ENCODE data around the gene TEX26. TPM values are rescaled to one million over a fixed set of nuclear protein-coding genes. Genes with fewer than 3 reads are reported as not detected.

The TEX26 gene
- total RNA-seq, result not detected

DNA sequence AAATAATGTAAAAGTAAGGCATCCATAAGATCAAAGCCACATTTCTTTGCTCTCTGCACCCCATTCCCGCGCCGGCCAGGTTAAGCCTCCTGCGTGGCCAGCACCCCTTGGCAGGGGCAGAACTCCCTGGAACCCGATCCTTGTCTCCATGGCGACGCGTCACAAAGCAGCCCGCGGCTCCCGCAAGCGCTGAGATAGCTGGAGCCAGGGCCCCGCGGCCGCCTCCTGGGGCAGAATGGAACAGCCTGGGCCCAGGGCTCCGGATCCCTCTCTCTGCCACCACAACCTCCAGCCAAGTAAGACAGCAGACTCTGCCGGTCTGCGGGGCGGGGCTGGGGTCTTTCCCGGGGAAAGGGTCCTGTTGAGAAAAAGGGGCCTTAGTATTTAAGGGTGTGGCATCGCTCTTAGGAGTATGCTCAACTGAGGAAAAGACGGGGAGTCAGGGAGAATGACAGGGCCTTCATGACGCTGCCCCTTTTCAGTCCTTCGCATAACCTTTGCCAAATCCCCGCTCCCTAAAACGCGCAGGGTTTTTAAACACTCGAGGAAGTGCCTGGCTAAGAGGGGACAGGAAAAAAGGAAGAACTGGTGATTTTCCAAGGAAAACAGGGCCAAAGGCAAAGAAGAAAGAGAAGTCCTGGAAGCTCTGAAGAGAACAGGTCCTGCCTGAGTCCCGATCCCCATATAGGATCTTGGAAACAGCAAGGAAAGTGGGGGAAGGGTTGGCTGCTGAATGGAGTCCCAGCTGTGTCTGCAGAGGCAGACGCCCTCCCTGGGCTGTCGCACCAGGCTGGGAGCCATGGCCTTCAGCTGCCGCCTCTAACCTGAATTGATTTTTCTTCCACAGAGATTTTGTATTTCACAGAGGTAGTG is at the start of gene TEX26:
TSS of gene TEX26 (plus strand) at position 176 of the 873 bp plus-strand sequence. CDS start at position 236, 60 bp downstream.
- no peaks in the 10 kb centered on the region for H3K36me3 Mint-ChIP-seq (ENCODE audit: low read depth)
- H3K4me3 Mint-ChIP-seq, result no peak within 1 kb of the TSS
- ChIA-PET POLR2A (no interaction called here), CTCF (interaction anchor here (0.7 kb wide), 1 partner anchor 12 kb away, joined by 5 read pairs; no protein-coding TSS in a partner anchor)
- peaks cover 41% of the 10 kb centered on the region for H3K27me3 Mint-ChIP-seq
- DNase-seq, result no peak
- H3K4me1 Mint-ChIP-seq, result no peaks in the 10 kb centered on the region
- intact Hi-C loops (cut with DNase I, micrococcal nuclease), result no loop called here
- ATAC-seq, result no peak
- H3K9me3 Mint-ChIP-seq (ENCODE audit: low read depth), result no peaks in the 10 kb centered on the region
- H3K27ac Mint-ChIP-seq, result no peak within 1 kb of the TSS

DNA sequence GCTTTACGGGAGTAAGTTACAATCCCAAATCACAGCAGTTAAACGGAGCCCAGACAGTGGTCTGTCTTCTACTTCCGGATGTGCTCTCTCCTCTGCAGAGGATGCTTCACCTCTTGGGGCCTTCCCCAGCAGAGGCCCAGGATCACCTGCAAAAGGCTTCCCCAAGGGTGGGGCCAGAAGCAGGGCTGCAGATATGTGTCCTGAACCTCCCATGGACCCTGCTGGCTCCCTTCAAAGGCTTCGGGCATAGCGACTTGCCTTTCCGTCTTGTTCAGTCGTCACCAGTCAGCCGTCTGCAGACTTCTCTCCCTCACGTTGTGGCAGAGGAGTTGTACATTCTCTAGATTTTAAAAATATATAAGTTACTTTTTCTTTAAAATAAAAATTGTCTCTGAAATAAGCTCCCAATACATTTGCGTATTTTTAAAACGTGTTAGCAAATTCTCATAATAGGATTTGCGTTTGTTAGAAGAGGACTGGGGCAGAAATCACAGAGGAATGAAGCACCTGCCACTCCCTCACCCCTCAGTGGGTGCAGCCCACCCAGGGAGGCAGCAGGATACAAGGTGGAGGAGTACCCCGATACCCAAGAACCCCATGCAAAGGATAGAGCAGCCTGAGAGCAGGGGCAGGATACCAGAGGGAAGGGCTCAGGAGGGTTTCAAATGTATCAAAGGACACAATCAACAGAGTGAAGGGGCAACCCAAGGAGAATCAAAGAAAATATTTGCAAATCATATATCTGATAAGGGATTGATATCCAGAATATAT is 49.3 kb upstream of the TEX26 start:
- POLR2A ChIA-PET, result no interaction called here
- no peak overlapping the region for H3K27ac Mint-ChIP-seq
- H3K36me3 Mint-ChIP-seq (ENCODE audit: low read depth), result peaks cover 1% of the 10 kb centered on the region
- H3K9me3 Mint-ChIP-seq (ENCODE audit: low read depth), result peaks cover 7% of the 10 kb centered on the region
- CTCF ChIA-PET, result no interaction called here
- H3K4me3 Mint-ChIP-seq, result no peak overlapping the region
- intact Hi-C loops (cut with DNase I, micrococcal nuclease), result no loop called here
- ATAC-seq (no peak), DNase-seq (no peak)
- peaks cover 12% of the 10 kb centered on the region for H3K4me1 Mint-ChIP-seq
- H3K27me3 Mint-ChIP-seq, result peaks cover 23% of the 10 kb centered on the region

DNA sequence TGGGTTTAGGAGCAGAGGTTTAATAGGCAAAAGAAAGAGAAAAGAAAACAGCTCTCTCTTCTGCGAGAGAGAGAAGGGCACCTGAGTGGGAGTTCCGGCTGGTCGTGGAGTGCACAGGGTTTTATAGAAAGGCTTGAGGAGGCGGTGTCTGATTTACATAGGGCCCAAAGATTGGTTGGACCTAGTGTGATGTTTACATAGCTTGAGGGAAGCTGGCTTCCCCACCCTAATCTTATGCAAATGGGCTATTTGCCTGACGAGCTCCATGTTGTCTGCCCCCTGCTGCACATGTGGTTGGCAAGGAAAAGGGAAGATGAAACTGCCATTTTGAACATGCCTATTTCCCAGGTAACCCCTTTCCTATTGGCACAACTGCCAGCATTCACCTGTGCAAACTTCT is 47.9 kb upstream of the TEX26 start:
- Mint-ChIP-seq H3K36me3 (ENCODE audit: low read depth) (peaks cover 1% of the 10 kb centered on the region), H3K27ac (no peak overlapping the region), H3K27me3 (peaks cover 24% of the 10 kb centered on the region), H3K4me3 (no peak overlapping the region), H3K4me1 (peaks cover 12% of the 10 kb centered on the region), H3K9me3 (ENCODE audit: low read depth) (peaks cover 7% of the 10 kb centered on the region)
- POLR2A ChIA-PET, result no interaction called here
- CTCF ChIA-PET, result no interaction called here
- no peak for ATAC-seq
- DNase-seq, result no peak
- intact Hi-C loops (cut with DNase I, micrococcal nuclease), result no loop called here

DNA sequence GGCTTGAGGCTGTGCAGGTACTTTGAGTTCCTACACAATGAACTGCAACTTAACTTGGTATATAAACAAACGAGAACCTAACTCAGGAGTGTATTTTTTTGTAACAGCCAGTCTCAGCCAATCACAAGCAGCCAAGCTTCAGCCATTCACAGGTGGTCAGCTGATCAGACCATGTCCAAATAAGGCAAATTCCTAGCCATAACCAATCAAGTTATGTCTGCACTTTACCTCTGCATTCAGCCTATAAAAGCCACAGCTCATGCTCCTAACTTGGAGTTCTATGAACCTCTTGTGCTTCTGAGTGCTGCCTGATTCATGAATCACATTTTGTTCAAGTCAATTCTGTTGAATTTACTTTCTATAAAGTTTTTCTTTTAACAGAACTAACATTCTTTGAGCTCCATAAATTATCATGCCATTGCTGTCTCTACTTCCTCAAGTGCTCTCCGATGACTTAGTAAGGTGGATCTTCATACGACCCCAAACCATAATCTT is 43.2 kb upstream of the TEX26 start:
- ChIA-PET CTCF (no interaction called here), POLR2A (no interaction called here)
- Mint-ChIP-seq H3K9me3 (ENCODE audit: low read depth) (peaks cover 6% of the 10 kb centered on the region), H3K4me1 (peaks cover 11% of the 10 kb centered on the region), H3K27me3 (peaks cover 24% of the 10 kb centered on the region), H3K36me3 (ENCODE audit: low read depth) (no peaks in the 10 kb centered on the region), H3K27ac (no peak overlapping the region), H3K4me3 (no peak overlapping the region)
- intact Hi-C loops (cut with DNase I, micrococcal nuclease), result no loop called here
- DNase-seq (no peak), ATAC-seq (no peak)

DNA sequence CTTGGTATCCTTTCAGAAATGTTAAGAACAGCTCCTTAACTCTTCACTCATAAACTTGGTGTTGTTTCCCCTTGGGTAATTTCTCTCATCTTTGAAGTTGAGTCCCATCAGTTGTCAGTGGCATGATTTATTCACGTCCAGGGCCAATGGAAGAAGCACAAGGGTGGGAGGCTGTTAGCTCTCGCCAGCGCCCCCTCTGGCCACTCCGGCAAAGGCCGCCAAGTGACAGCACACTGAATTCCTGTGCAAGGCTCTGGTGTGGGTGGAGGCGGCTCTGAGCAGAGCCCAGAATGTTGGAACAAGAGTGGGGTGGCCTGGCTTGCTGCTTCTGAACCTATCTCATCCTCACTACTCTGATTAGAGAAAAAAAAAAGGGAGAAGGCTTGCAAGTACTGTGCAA is 39.5 kb upstream of the TEX26 start:
- H3K36me3 Mint-ChIP-seq (ENCODE audit: low read depth), result no peaks in the 10 kb centered on the region
- peaks cover 20% of the 10 kb centered on the region for H3K27me3 Mint-ChIP-seq
- intact Hi-C loops (cut with DNase I, micrococcal nuclease), result no loop called here
- no peak overlapping the region for H3K27ac Mint-ChIP-seq
- H3K4me1 Mint-ChIP-seq, result no peaks in the 10 kb centered on the region
- ATAC-seq, result no peak
- peaks cover 2% of the 10 kb centered on the region for H3K9me3 Mint-ChIP-seq (ENCODE audit: low read depth)
- no peak overlapping the region for H3K4me3 Mint-ChIP-seq
- CTCF ChIA-PET, result interaction anchor here (1.0 to 2.2 kb wide), 5 partner anchors 8 to 30 kb away, joined by 3 to 7 read pairs (median 4); no protein-coding TSS in a partner anchor
- peak; percentile 59 for DNase-seq
- POLR2A ChIA-PET, result no interaction called here

DNA sequence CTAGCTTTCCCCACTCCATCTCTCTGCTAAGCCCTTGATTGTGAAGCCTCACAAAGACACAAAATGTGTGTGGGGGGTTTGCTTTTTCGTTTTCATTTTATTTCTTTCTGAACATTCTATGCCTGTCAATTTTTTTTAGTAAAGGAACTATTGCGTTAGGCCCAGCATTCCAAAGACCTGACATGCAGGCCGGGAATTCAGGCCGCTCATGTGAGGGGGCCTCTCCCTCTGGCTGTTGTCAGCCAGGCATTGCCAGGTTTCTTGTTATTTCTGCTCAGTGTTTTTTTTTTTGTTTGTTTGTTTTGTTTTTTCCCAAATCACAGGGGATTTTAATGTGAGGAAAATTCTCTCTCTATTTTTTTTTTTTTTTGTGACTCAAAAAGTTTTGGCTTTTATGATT is 36.7 kb upstream of the TEX26 start:
- peaks cover 27% of the 10 kb centered on the region for H3K27me3 Mint-ChIP-seq
- H3K4me3 Mint-ChIP-seq, result no peak overlapping the region
- intact Hi-C loops (cut with DNase I, micrococcal nuclease), result no loop called here
- no peak for DNase-seq
- no peak overlapping the region for H3K27ac Mint-ChIP-seq
- CTCF ChIA-PET, result interaction anchor here (0.8 kb wide), 1 partner anchor 125 kb away, joined by 4 read pairs; no protein-coding TSS in a partner anchor
- H3K36me3 Mint-ChIP-seq (ENCODE audit: low read depth), result no peaks in the 10 kb centered on the region
- no peak for ATAC-seq
- no peaks in the 10 kb centered on the region for H3K9me3 Mint-ChIP-seq (ENCODE audit: low read depth)
- POLR2A ChIA-PET, result no interaction called here
- peaks cover 8% of the 10 kb centered on the region for H3K4me1 Mint-ChIP-seq

DNA sequence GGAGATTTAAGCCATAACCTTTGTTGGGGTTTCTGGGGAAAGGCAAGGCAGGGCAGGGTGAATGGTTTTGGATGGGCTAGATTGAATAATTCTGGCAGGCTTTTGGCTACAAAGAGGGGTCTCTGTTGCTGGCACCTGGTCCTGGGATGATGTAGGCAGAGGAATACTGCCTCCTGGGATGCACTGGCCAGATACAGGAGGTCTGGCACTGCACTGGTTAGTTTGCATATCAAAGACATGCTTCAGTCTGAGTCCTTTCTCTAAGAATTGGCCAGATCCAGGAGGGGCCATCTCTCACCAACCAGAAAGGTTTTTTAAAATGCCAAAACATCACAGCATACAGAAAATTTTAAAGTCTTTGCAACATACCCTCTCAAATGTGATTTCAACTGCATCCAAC is 34.4 kb upstream of the TEX26 start:
- POLR2A ChIA-PET, result no interaction called here
- ATAC-seq, result no peak
- no peak for DNase-seq
- intact Hi-C loops (cut with DNase I, micrococcal nuclease), result no loop called here
- H3K4me1 Mint-ChIP-seq, result peaks cover 8% of the 10 kb centered on the region
- no peaks in the 10 kb centered on the region for H3K36me3 Mint-ChIP-seq (ENCODE audit: low read depth)
- H3K4me3 Mint-ChIP-seq, result no peak overlapping the region
- peaks cover 26% of the 10 kb centered on the region for H3K27me3 Mint-ChIP-seq
- CTCF ChIA-PET, result interaction anchor here (0.6 kb wide), 1 partner anchor 1763 kb away, joined by 3 read pairs; no protein-coding TSS in a partner anchor
- no peak overlapping the region for H3K27ac Mint-ChIP-seq
- H3K9me3 Mint-ChIP-seq (ENCODE audit: low read depth), result no peaks in the 10 kb centered on the region

DNA sequence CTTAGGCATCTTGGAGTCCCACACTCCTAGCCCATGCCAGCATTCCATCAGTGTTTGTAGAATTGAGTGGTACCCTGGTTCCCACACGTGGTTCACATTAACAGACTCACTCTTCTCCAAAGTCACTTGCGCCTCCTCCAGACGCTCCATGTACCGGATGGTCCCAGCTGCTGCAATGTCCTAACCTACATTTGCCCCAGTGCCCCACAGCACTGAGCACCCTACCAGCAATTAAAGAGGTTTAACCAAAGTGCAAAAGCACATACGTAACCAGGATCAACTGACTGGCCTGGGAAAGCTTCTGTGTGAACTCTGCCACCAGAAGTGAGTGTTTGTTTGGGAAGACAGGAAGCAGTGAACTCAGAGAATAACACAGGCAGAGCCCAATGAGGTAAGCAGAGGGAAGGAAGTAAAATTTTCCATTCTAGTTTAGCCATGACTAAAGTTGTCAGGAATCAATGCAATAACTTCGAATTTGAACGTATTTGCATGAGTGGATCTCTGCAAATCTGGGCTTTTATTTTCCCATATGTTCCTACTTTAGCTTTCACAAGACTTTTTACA is 33.7 kb upstream of the TEX26 start:
- intact Hi-C loops (cut with DNase I, micrococcal nuclease), result no loop called here
- Mint-ChIP-seq H3K36me3 (ENCODE audit: low read depth) (no peaks in the 10 kb centered on the region), H3K4me3 (no peak overlapping the region), H3K27ac (no peak overlapping the region), H3K4me1 (peaks cover 8% of the 10 kb centered on the region), H3K27me3 (peaks cover 26% of the 10 kb centered on the region), H3K9me3 (ENCODE audit: low read depth) (no peaks in the 10 kb centered on the region)
- ChIA-PET POLR2A (no interaction called here), CTCF (no interaction called here)
- ATAC-seq (peak; percentile 85), DNase-seq (peak; percentile 15)

DNA sequence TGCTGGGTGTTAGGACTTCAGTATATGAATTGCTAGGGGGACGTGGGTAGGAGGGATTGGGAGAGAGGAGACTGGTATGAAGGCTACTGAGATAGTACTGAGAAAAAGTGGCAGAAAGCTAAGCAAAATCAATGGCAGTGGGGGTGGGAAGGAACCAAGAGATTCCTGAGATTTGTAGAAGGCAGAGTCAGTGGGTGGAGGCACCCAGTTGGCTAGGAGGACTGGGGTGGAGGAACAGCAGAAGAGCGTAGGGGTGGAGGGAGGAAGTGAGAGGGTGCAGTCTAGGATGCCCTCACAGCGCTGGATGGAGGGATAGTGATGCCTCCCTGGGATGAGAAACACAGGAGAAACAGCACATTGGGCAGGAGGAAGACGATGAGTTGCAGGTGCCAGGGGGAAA is 32.0 kb upstream of the TEX26 start:
- DNase-seq (no peak), ATAC-seq (no peak)
- Mint-ChIP-seq H3K36me3 (ENCODE audit: low read depth) (no peaks in the 10 kb centered on the region), H3K27me3 (peaks cover 43% of the 10 kb centered on the region), H3K4me3 (no peak overlapping the region), H3K9me3 (ENCODE audit: low read depth) (no peaks in the 10 kb centered on the region), H3K27ac (no peak overlapping the region), H3K4me1 (peaks cover 8% of the 10 kb centered on the region)
- intact Hi-C loops (cut with DNase I, micrococcal nuclease), result no loop called here
- POLR2A ChIA-PET, result no interaction called here
- CTCF ChIA-PET, result interaction anchor here (0.7 to 1.8 kb wide), 6 partner anchors 8 to 1381 kb away, joined by 3 to 4 read pairs (median 4); no protein-coding TSS in a partner anchor

DNA sequence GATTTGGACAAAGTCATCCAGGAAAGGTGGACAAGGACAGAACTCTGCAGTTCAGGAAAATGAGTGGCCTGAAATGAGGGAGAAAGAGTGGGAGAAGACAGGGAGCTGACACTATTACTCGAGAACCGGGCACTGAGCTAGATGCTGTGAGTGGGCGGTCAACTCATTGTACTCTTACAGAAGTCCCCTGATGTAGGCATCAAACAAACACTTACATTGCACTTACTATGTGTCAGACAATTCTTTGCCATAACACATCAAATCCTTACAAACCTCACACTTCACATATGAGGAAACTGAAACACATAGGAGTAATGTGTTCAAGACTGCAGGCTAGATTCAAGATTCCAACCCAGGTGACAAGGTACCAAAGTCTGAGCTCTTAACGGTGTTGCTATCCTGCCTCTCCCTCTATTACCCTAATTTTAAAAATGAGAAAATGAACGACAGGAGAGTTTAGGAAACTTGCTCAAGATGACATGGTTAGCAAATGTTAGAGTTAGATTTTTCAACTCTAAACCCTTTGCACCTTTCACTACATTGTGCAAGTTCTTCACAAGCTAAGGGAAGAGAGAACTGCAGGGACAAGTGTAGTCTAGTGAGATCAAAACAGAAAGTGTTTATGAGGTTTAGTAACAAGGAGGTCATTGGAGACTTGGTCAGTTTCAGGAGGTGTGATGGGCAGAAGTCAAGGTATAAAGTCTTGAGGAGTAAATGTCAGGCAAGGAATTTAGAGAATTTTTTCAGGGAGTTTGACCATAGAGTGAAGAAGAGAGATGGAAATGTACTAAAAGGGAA is 31.3 kb upstream of the TEX26 start:
- DNase-seq, result peak; percentile 20
- peaks cover 46% of the 10 kb centered on the region for H3K27me3 Mint-ChIP-seq
- H3K27ac Mint-ChIP-seq, result no peak overlapping the region
- H3K4me1 Mint-ChIP-seq, result peaks cover 10% of the 10 kb centered on the region
- ChIA-PET CTCF (interaction anchor here (0.7 to 1.8 kb wide), 7 partner anchors 9 to 1382 kb away, joined by 3 to 4 read pairs (median 4); no protein-coding TSS in a partner anchor), POLR2A (no interaction called here)
- H3K9me3 Mint-ChIP-seq (ENCODE audit: low read depth), result no peaks in the 10 kb centered on the region
- intact Hi-C loops (cut with DNase I, micrococcal nuclease), result no loop called here
- no peaks in the 10 kb centered on the region for H3K36me3 Mint-ChIP-seq (ENCODE audit: low read depth)
- no peak overlapping the region for H3K4me3 Mint-ChIP-seq
- ATAC-seq, result peak; percentile 59

DNA sequence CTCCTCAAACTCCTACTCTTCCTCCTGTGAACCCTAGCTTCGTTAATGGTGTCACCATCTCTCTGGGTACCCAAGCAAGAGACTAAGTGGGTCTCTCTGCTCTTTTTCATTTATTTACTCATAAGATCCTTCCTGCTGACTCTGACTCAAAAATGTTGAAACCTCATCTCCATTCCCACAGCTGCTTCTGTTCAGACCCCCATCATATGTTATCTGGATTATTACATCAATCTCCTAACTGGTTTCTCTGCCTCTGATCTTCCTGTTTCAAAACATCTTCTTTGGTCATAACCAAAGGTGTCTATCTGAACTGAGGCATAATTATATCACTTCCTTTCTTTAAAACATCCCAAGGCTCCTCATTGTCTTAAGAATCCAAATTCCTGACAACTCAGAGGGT is 28.4 kb upstream of the TEX26 start:
- no peak for DNase-seq
- Mint-ChIP-seq H3K4me1 (peaks cover 9% of the 10 kb centered on the region), H3K4me3 (no peak overlapping the region), H3K36me3 (ENCODE audit: low read depth) (no peaks in the 10 kb centered on the region), H3K9me3 (ENCODE audit: low read depth) (no peaks in the 10 kb centered on the region), H3K27me3 (peaks cover 58% of the 10 kb centered on the region), H3K27ac (no peak overlapping the region)
- intact Hi-C loops (cut with DNase I, micrococcal nuclease), result no loop called here
- ATAC-seq, result no peak
- CTCF ChIA-PET, result interaction anchor here (1.0 to 1.5 kb wide), 3 partner anchors 12 to 141 kb away, joined by 3 to 5 read pairs (median 3); no protein-coding TSS in a partner anchor
- POLR2A ChIA-PET, result no interaction called here

All from activated CD4-positive, alpha-beta T cell treated with anti-CD3 and anti-CD28 coated beads for 36 hours (primary cell).